H1 (cell line): ENCODE measurements around the gene GSTO2. TPM values are rescaled to one million over a fixed set of nuclear protein-coding genes. Genes with fewer than 3 reads are reported as not detected.

Experiments used
- CTCF ChIA-PET: fragments of 300-600 bp; sonication (Branson Sonifier 250); formaldehyde crosslinking; loops from one replicate; lab custom pipeline; 2021; ENCODE audit not compliant: partially characterized antibody; lab: Charles Lee
- POLR2A ChIA-PET: fragments of 300-600 bp; sonication (Branson Sonifier 250); formaldehyde crosslinking; loops from one replicate; lab custom pipeline; 2021; ENCODE audit warnings: inconsistent platforms; ENCODE audit not compliant: partially characterized antibody; lab: Charles Lee
- DNase-seq, 2 experiments: peaks; one replicate each; pipeline versions ENCODE4 v3.0.0 to v3.0.0-alpha.2; 2010 to 2022; ENCODE audit warnings: low spot score in 2 of 2, low read depth in 1 of 2, mixed read lengths in 1 of 2
- FAIRE-seq: peaks from 2 replicates; lab custom pipeline; 2011; peaks lifted over from hg19 to GRCh38; lab: Jason Lieb, UNC
- H2AFZ ChIP-seq: 2 replicates; pipeline ENCODE4 v1.8.1; 2012; ENCODE audit warnings: low read length, inconsistent platforms
- H2AK5ac ChIP-seq: 2 replicates; pipeline ENCODE4 v1.6.1; 2013; ENCODE audit warnings: low read depth, low read length
- H2BK120ac ChIP-seq: replicated peaks from 2 replicates; pipeline ENCODE3; 2013; ENCODE audit warnings: low read depth, low read length, inconsistent platforms
- H2BK12ac ChIP-seq: 2 replicates; pipeline ENCODE4 v1.6.1; 2013; ENCODE audit warnings: low read depth, low read length
- H2BK15ac ChIP-seq: 2 replicates; pipeline ENCODE4 v1.6.1; 2013; ENCODE audit warnings: low read length
- H2BK20ac ChIP-seq: 2 replicates; pipeline ENCODE4 v1.6.1; 2013; ENCODE audit warnings: low read length
- H2BK5ac ChIP-seq: 2 replicates; pipeline ENCODE4 v1.6.1; 2013; ENCODE audit warnings: low read depth, low read length
- H3K14ac ChIP-seq: 2 replicates; pipeline ENCODE4 v1.6.1; 2013; ENCODE audit warnings: inconsistent platforms; ENCODE audit not compliant: insufficient read length
- H3K18ac ChIP-seq: 2 replicates; pipeline ENCODE4 v1.6.1; 2013; ENCODE audit warnings: low read length; ENCODE audit errors: extremely low read depth
- H3K23ac ChIP-seq: 2 replicates; pipeline ENCODE4 v1.6.1; 2013; ENCODE audit warnings: inconsistent platforms; ENCODE audit not compliant: insufficient read length
- H3K23me2 ChIP-seq: 2 replicates; pipeline ENCODE4 v1.6.1; 2013; ENCODE audit warnings: low read depth, low read length
- H3K27ac ChIP-seq: 2 replicates; pipeline ENCODE4 v1.6.1; 2011; ENCODE audit warnings: low read depth, low read length, inconsistent platforms
- H3K27me3 ChIP-seq, 4 experiments: replicated peaks in 1 of 4; 1 replicate in 1 of 4; 2 replicates in 3 of 4; pipeline versions ENCODE4 v1.6.1 to v1.8.1; 2011 to 2013; ENCODE audit warnings: low read length in 3 of 4, mild to moderate bottlenecking in 3 of 4, inconsistent platforms in 2 of 4, mixed read lengths in 2 of 4, moderate library complexity in 1 of 4; ENCODE audit not compliant: control insufficient read depth in 3 of 4, insufficient read depth in 3 of 4; ENCODE audit errors: extremely low read depth in 1 of 4
- H3K36me3 ChIP-seq, 4 experiments: 2 replicates each; pipeline versions ENCODE4 v1.6.1 to v1.8.1; 2011 to 2013; ENCODE audit warnings: mild to moderate bottlenecking in 4 of 4, low read length in 3 of 4, moderate library complexity in 2 of 4, control low read depth in 1 of 4, inconsistent platforms in 1 of 4; ENCODE audit not compliant: insufficient read depth in 4 of 4, control insufficient read depth in 2 of 4
- H3K4ac ChIP-seq: replicated peaks from 2 replicates; pipeline ENCODE3; 2013; ENCODE audit warnings: low read length, low read depth, mixed read lengths, inconsistent platforms; ENCODE audit not compliant: insufficient read length
- H3K4me1 ChIP-seq, 4 experiments: replicated peaks in 1 of 4; 1 replicate in 1 of 4; 2 replicates in 3 of 4; pipeline versions ENCODE4 v1.6.1 to v1.8.1; 2011 to 2013; ENCODE audit warnings: low read length in 3 of 4, inconsistent platforms in 2 of 4, mixed read lengths in 1 of 4; ENCODE audit not compliant: insufficient read depth in 4 of 4, control insufficient read depth in 3 of 4
- H3K4me2 ChIP-seq, 2 experiments: 2 replicates each; pipeline versions ENCODE4 v1.6.1 to v1.8.1; 2011 to 2013; ENCODE audit warnings: low read depth in 2 of 2, low read length in 2 of 2, control low read depth in 1 of 2, inconsistent platforms in 1 of 2, mild to moderate bottlenecking in 1 of 2; ENCODE audit not compliant: insufficient read depth in 1 of 2
- H3K4me3 ChIP-seq, 4 experiments: fragments of 200-600, 300-600 bp in 1 of 4; sonication (generic), shearing (Covaris generic), sonication (Bioruptor Twin) in 1 of 4; 2 replicates each; pipeline versions ENCODE4 v1.5.1 to v1.8.1; 2011 to 2016; ENCODE audit warnings: low read length in 4 of 4, low read depth in 3 of 4, control low read depth in 2 of 4, inconsistent platforms in 2 of 4, mild to moderate bottlenecking in 2 of 4, mixed read lengths in 1 of 4, moderate library complexity in 1 of 4; ENCODE audit not compliant: insufficient read depth in 2 of 4; ENCODE audit errors: extremely low read depth in 1 of 4
- H3K56ac ChIP-seq: replicated peaks from 2 replicates; pipeline ENCODE3; 2013; ENCODE audit warnings: low read depth, mild to moderate bottlenecking, mixed read lengths, low read length, inconsistent platforms; ENCODE audit not compliant: insufficient read length
- H3K79me1 ChIP-seq: 2 replicates; pipeline ENCODE4 v1.6.1; 2013; ENCODE audit warnings: low read depth, low read length, control low read depth
- H3K79me2 ChIP-seq, 2 experiments: 2 replicates each; pipeline versions ENCODE4 v1.6.1 to v1.8.1; 2012 to 2013; ENCODE audit warnings: low read length in 2 of 2, mild to moderate bottlenecking in 2 of 2, inconsistent platforms in 1 of 2; ENCODE audit not compliant: insufficient read depth in 2 of 2, control insufficient read depth in 1 of 2
- H3K9ac ChIP-seq, 4 experiments: replicated peaks in 1 of 4; 1 replicate in 1 of 4; 2 replicates in 3 of 4; pipeline versions ENCODE4 v1.6.1 to v1.8.1; 2011 to 2013; ENCODE audit warnings: low read depth in 3 of 4, low read length in 3 of 4, control low read depth in 2 of 4, mild to moderate bottlenecking in 2 of 4, moderate library complexity in 2 of 4, inconsistent platforms in 1 of 4; ENCODE audit errors: extremely low read depth in 1 of 4
- H3K9me3 ChIP-seq, 2 experiments: 2 replicates each; pipeline versions ENCODE4 v1.6.1 to v1.8.1; 2012 to 2013; ENCODE audit warnings: mild to moderate bottlenecking in 2 of 2, moderate library complexity in 2 of 2, control low read depth in 1 of 2, inconsistent platforms in 1 of 2, low read depth in 1 of 2, low read length in 1 of 2, mixed read lengths in 1 of 2; ENCODE audit not compliant: insufficient read depth in 2 of 2
- H4K20me1 ChIP-seq, 2 experiments: replicated peaks in 1 of 2; 2 replicates each; pipeline versions ENCODE3 to v1.8.1; 2011 to 2013; ENCODE audit warnings: inconsistent platforms in 2 of 2, low read length in 2 of 2, mild to moderate bottlenecking in 1 of 2; ENCODE audit not compliant: insufficient read depth in 2 of 2, control insufficient read depth in 1 of 2
- H4K5ac ChIP-seq: 2 replicates; pipeline ENCODE4 v1.6.1; 2013; ENCODE audit warnings: low read length, low read depth, mixed read lengths, inconsistent platforms; ENCODE audit not compliant: insufficient read length
- H4K8ac ChIP-seq: 2 replicates; pipeline ENCODE4 v1.8.0; 2013; ENCODE audit warnings: mild to moderate bottlenecking, moderate library complexity, low read length, inconsistent platforms; ENCODE audit not compliant: insufficient read depth; ENCODE audit errors: extremely low read depth
- H4K91ac ChIP-seq: replicated peaks from 2 replicates; pipeline ENCODE3; 2013; ENCODE audit warnings: low read length, mixed read lengths, inconsistent platforms; ENCODE audit not compliant: insufficient read length
- GTF2F1 ChIP-seq: IDR thresholded peaks from 2 replicates; pipeline ENCODE4 v1.6.1; 2012; ENCODE audit warnings: low read depth, low read length, improper control_type of control experiment, borderline replicate concordance
- MAX ChIP-seq: IDR thresholded peaks from 2 replicates; pipeline ENCODE4 v1.6.1; 2012; ENCODE audit warnings: inconsistent platforms
- NANOG ChIP-seq: IDR thresholded peaks from 2 replicates; pipeline ENCODE4 v1.6.1; 2011; ENCODE audit warnings: low read length, low read depth, mild to moderate bottlenecking, inconsistent platforms; ENCODE audit not compliant: insufficient read depth, poor library complexity, severe bottlenecking
- RAD21 ChIP-seq, 2 experiments: IDR thresholded peaks in 1 of 2; conservative IDR thresholded peaks in 1 of 2; 2 replicates each; pipeline ENCODE4 v1.6.1; 2011; ENCODE audit warnings: low read depth in 2 of 2, low read length in 2 of 2, improper control_type of control experiment in 1 of 2, inconsistent platforms in 1 of 2, mild to moderate bottlenecking in 1 of 2, moderate library complexity in 1 of 2
- RXRA ChIP-seq: IDR thresholded peaks from 2 replicates; pipeline ENCODE4 v1.6.1; 2011; ENCODE audit warnings: low read depth, mild to moderate bottlenecking, low read length, moderate library complexity; ENCODE audit not compliant: insufficient read depth
- TEAD4 ChIP-seq: IDR thresholded peaks from 2 replicates; pipeline ENCODE4 v1.6.1; 2012; ENCODE audit warnings: low read depth, low read length, inconsistent platforms, mixed read lengths
- ZNF274 ChIP-seq: IDR thresholded peaks from 2 replicates; pipeline ENCODE4 v1.7.0; 2012; ENCODE audit warnings: low read length, borderline replicate concordance; ENCODE audit errors: extremely low read depth
- WGBS, 2 experiments: shearing (Covaris generic) in 1 of 2; methylation state at CpG; one replicate each; pipeline versions ENCODE4 v1.1.6 to v1.1.7; 2013 to 2015; ENCODE audit warnings: low lambda C conversion rate in 2 of 2, mixed read lengths in 2 of 2, inconsistent platforms in 1 of 2, low coverage in 1 of 2, missing lambda C conversion rate in 1 of 2; ENCODE audit not compliant: insufficient replicate concordance in 2 of 2, insufficient coverage in 1 of 2, insufficient read length in 1 of 2; ENCODE audit errors: extremely low coverage in 1 of 2, missing lambda C conversion rate in 1 of 2; 5-methylcytosine and 5-hydroxymethylcytosine counted together
- polyA plus RNA-seq, 7 experiments: library from polyadenylated mRNA; depleted of rRNA in 3 of 7; stranded (reverse) in 5 of 7; unstranded in 2 of 7; fragments of >200 nt in 5 of 7; fragments of 200-250 nt in 2 of 7; gene quantifications; 1 replicate in 5 of 7; 2 replicates in 1 of 7; 4 replicates in 1 of 7; pipeline versions ENCODE4 v1.2.1 to v1.2.3, GENCODE V29; 2011 to 2013; ENCODE audit warnings: missing spikeins in 2 of 7, mixed read lengths in 2 of 7
- total RNA-seq: library from RNA; stranded (reverse); fragmentation: NEBNext Ultra II Directional; extraction: Animal tissue kit (Norgen Biotek cat#: 25700); gene quantifications from 2 replicates; pipeline ENCODE4 v1.2.1, GENCODE V29; 2021

Gene GSTO2
- total and polyA plus RNA-seq, 2 of the 8 experiments (the other 6 are each of a cell fraction or from before 2014, with no cell fraction given), result 13.1 to 41.7 TPM

- Histone ChIP-seq H3K9me3 (no peaks in the 10 kb centered on the region), H3K4me1 (peaks cover 0 to 2% (median 1%) of the 10 kb centered on the region in 4 experiments; a peak in 6 of 7 replicates), H2BK15ac (no peak overlapping the region), H3K4me3 (no peak overlapping the region), H3K18ac (no peak overlapping the region), H3K27me3 (peaks cover 0 to 3% (median under 1%) of the 10 kb centered on the region in 4 experiments; a peak in 3 of 7 replicates), H2BK12ac (no peak overlapping the region), H4K91ac (no peak overlapping the region), H2AK5ac (no peak overlapping the region), H2BK20ac (no peak overlapping the region), H4K5ac (no peak overlapping the region), H3K4ac (no peak overlapping the region), H4K20me1 (peaks cover 2 to 10% of the 10 kb centered on the region in 2 experiments), H4K8ac (no peak overlapping the region), H3K27ac (no peak overlapping the region), H2AFZ (no peak overlapping the region), H2BK5ac (no peak overlapping the region), H3K9ac (no peak overlapping the region), H3K4me2 (no peak overlapping the region), H2BK120ac (no peak overlapping the region), H3K79me2 (peaks cover 0 to 13% of the 10 kb centered on the region in 2 experiments; a peak in 2 of 4 replicates), H3K79me1 (no peaks in the 10 kb centered on the region; the same call in 1 of the 2 replicates), H3K36me3 (peaks cover 0 to 27% (median 4%) of the 10 kb centered on the region in 4 experiments; a peak in 4 of 8 replicates), H3K14ac (no peak overlapping the region), H3K23ac (no peak overlapping the region), H3K23me2 (peaks cover 2% of the 10 kb centered on the region; the same call in 1 of the 2 replicates), H3K56ac (no peak overlapping the region)
- DNase-seq, result no peak
- WGBS, 2 experiments, result 89% methylated on average over 3 of the region's 3 CpGs; no CpG with 5 or more reads in 1 of the 2 experiments
- TF ChIP-seq MAX (no peak), ZNF274 (no peak), NANOG (no peak), RAD21 (IDR thresholded peaks at IDR 0.05 in 1 of 2, conservative IDR thresholded peaks at IDR 0.05 in 1 of 2; ENCODE audit: low read depth in 2 of 2, low read length in 2 of 2) (no peak), GTF2F1 (no peak), RXRA (no peak), TEAD4 (no peak)
- POLR2A ChIA-PET, result interaction anchor here (1.4 to 7.7 kb wide), 2 partner anchors 9 to 10 kb away, joined by 4 to 81 read pairs; partner anchors contain the start of gene GSTO2
- no peak for FAIRE-seq
- CTCF ChIA-PET, result interaction anchor here (1.3 to 3.1 kb wide), 3 partner anchors 15 to 215 kb away, joined by 3 to 14 read pairs (median 7); no protein-coding TSS in a partner anchor
These were observed 9.5 kb upstream of the GSTO2 start for GRCh38 chr10:104259456-104259855.
